IMR-90 (cell line): Measurements from ENCODE around the gene DENND1C.

Experiments
- POLR2A ChIP-seq: IDR thresholded peaks from 2 replicates; pipeline ENCODE4 v1.6.1; 2012; ENCODE audit warnings: mild to moderate bottlenecking, low read depth, low read length
- TF ChIP-seq, protein P1 (sequence below): conservative IDR thresholded peaks from 2 replicates; pipeline ENCODE4 v1.5.1; 2012; ENCODE audit warnings: mild to moderate bottlenecking, low read depth, low read length, improper control_type of control experiment

DNA sequence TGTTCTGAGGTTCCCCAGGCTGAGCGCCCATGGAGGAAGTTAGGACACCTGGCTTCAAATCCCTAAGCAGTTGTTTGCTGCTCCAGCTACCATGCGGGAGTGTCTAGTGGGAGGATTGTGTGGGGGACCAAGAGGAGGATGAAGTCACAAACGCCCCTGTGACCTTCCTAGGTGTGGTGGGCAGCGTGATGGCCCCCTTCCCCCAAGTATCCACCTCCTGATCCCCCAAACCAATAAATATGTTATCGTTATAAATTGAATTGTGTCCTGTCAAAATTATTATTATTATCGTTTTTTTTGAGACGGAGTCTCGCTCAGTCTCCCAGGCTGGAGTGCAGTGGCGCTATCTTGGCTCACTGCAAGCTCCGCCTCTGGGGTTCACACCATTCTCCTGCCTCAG, 47.9 kb downstream of the DENND1C start, which contains the start of gene SLC25A41:
- TF ChIP-seq POLR2A: no peak
- TF ChIP-seq, protein P1, sequence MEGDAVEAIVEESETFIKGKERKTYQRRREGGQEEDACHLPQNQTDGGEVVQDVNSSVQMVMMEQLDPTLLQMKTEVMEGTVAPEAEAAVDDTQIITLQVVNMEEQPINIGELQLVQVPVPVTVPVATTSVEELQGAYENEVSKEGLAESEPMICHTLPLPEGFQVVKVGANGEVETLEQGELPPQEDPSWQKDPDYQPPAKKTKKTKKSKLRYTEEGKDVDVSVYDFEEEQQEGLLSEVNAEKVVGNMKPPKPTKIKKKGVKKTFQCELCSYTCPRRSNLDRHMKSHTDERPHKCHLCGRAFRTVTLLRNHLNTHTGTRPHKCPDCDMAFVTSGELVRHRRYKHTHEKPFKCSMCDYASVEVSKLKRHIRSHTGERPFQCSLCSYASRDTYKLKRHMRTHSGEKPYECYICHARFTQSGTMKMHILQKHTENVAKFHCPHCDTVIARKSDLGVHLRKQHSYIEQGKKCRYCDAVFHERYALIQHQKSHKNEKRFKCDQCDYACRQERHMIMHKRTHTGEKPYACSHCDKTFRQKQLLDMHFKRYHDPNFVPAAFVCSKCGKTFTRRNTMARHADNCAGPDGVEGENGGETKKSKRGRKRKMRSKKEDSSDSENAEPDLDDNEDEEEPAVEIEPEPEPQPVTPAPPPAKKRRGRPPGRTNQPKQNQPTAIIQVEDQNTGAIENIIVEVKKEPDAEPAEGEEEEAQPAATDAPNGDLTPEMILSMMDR: no peak
